ENCODE measurements around the gene TFAP2D. TPM values are rescaled to one million over a fixed set of nuclear protein-coding genes. Genes with fewer than 3 reads are reported as not detected.

Gene TFAP2D
- total and polyA plus RNA-seq, 4 donors, result 0.28 TPM; not detected in 3

DNA sequence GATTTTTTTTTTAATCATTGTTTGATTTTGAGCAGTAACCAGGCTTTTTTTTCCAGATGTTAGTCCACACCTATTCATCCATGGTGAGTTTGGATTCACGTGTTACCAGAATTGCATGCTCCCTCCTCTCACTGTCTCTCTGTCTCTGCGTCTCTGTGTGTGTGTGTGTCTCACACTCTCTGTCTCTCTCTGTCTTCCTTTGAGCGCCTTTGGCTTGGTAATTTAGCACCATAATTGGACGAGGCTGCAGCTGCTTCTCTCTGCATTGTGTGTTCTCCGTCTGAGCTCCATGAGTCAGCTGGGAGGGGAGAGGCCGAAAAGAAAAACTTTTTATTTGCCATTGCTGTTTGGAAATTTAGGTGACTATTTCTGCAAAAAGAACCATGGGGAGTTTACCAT, 108.8 kb downstream of the TFAP2D start:
- WGBS (ENCODE audit: insufficient coverage), result no CpG with 5 or more reads among the region's 6 CpGs
- Histone ChIP-seq H3K9me3 (ENCODE audit: control insufficient read depth, insufficient read depth, low read length) (no peaks in the 10 kb centered on the region), H3K4me1 (ENCODE audit: control insufficient read depth, insufficient read depth, low read length) (peaks cover 29% of the 10 kb centered on the region), H3K36me3 (ENCODE audit: control insufficient read depth, insufficient read depth, low read length) (no peaks in the 10 kb centered on the region), H3K27ac (ENCODE audit: low read depth, low read length) (no peak overlapping the region), H3K4me3 (ENCODE audit: low read depth, low read length) (peak overlapping the region; percentile 0), H3K27me3 (ENCODE audit: control insufficient read depth, insufficient read depth, low read length) (peaks cover 99% of the 10 kb centered on the region)
- DNase-seq (ENCODE audit: low read depth in 4 of 6, low spot score in 6 of 6), result peak in 2 of 6 donors; percentile 33 to 73

Other genes starting within 250 kb of the TFAP2D start
- 1 to 10 TPM in 1 of 2 donors, under 1 TPM in 1; 0.99 to 2.3 TPM for gene TFAP2B, start 105.3 kb downstream of the TFAP2D start, total RNA-seq
- gene TFAP2B, start 105.3 kb downstream of the TFAP2D start, polyA plus RNA-seq (ENCODE audit: insufficient read length in 2 of 2), result 10 to 100 TPM; 10.3 to 11.3 TPM

Measured in spinal cord (tissue), 10 donors.